Measurements from ENCODE around the gene CAPN2.
A peak's percentile ranks its signal among the peaks of the same experiment; 100 is the strongest.
"Not testable (repeated sequence)": the region's sequence is repeated elsewhere in the genome, so short reads cannot be mapped to it uniquely, and the experiment has no call there.

CAPN2 gene

DNA sequence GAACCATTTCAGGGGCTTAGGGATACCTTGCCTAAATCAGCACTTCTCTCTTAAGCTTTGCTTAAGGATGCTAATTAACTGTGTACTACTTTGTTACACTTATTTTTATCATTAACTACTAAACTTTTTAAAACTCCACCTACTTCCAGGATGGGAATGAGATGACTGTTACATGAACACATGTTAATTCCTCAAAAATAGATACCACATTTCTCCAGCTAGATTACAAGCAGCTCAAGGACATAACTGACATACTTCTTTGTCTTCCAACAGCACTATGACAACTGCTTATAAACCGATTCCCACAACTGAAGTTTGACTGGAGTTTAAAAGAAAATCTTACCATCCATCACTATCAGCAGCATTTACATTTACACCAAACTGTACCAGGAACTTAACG is 79.7 kb downstream of the CAPN2 start:
- no peak for DNase-seq (ENCODE audit: low spot score)

DNA sequence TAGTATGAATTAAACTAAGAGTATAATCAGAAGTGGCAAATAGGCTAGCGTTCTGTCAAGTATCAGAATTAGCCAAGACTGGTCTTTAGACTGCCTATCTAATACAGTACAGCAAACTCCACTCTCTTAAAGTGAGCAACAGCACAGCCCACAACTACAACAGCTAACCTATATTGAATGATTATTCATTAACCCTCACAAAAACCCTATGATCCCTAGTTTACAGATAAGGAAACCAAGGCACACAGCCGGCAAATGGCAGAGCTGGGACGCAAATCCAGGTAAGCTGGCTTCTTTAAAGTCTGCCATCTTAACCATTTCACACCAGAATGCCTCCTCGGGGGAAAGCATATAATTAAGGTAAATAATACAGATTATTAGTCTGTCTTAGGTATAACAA is 81.4 kb downstream of the CAPN2 start:
- DNase-seq (ENCODE audit: low spot score) = no peak

- DNase-seq (ENCODE audit: low spot score) = no peak
These were observed 82.0 kb downstream of the CAPN2 start for GRCh38 chr1:223794136-223794880.

DNA sequence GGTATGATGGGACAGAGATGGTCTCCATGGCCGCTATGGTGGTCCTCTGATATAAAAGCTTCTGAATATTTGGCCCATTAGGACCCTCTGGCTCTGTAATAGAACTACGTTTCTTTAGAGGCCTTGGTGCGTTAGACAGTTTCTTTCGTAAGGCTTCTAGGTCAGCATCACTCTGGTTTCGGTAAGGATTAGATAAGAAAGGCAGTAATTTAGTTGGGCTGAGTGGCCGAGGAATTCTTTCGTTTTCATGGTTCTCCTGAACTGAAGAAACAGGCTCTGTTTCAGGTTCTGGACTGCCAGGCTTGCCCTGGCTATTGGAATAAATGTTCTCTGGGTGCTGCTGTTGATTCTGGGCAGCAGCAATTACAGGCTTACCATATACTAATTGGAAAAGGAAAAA is 83.9 kb downstream of the CAPN2 start:
- DNase-seq (ENCODE audit: low spot score) = no peak

DNA sequence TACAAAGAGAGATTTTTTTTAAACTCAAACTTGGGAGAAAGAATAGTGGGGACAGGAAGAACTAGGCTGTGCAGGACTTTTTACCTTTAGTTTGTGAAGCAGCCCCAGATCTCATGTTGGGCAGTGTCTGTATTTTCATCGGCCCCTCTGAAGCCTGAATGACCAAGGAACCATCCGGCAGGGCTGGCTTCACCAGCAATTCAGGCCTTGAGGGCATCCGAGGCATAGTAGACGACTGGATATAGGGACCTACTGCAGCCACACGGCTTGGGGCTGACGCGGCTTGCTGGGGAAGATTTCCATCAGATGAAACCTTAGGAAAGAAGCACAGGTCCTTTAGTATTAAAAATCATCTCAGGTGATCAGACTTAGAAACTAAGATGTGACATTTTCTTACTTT is 89.7 kb downstream of the CAPN2 start:
- DNase-seq (ENCODE audit: low spot score) = no peak

GRCh38 chr1:223802602-223803001 is 90.3 kb downstream of the CAPN2 start:
- no peak for DNase-seq (ENCODE audit: low spot score)

DNA sequence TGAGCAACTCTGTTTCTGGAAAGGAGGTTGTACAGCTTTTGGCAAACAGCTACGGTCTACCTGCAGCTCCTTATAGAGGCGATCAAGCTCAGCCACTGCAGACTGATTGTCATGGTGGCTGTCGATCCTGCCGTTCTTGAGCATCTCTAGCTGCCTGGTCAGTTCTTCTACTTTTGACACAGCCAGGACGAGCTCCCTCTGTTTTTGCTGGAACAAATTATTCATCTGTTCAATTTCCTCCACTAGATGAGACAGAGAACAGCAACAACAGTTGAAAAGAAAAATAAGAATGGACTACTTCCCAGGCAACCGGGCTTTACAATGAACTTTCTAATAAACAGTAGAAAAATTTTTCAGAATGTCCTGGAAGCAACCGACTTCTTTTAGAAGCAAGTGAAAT is 90.9 kb downstream of the CAPN2 start:
- DNase-seq (ENCODE audit: low spot score) = no peak

GRCh38 chr1:223809905-223810304 is 97.6 kb downstream of the CAPN2 start:
- DNase-seq (ENCODE audit: low spot score) = not testable (repeated sequence)

DNA sequence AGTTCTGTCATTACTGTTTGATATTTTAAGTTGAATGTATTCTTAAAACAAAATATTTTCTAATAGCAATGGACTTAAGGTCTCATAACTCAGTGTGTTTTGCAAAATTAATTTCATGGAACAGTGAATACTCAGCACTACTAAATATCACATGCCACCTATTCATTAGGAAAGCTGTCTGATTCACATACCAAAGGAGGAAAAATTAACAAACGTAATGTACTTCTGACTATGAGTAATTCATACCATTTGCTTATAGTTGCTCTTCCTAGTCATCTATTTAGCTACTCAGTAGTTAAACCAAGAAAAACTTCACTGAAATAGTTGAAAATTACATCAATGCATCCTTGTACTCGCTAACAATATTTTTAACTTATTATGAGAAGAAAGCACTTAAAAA is 98.2 kb downstream of the CAPN2 start:
- no peak for DNase-seq (ENCODE audit: low spot score)

GRCh38 chr1:223811634-223812101 is 99.3 kb downstream of the CAPN2 start:
- peak; percentile 61 for DNase-seq (ENCODE audit: low spot score)

- DNase-seq (ENCODE audit: low spot score) = no peak
These were observed 101.3 kb downstream of the CAPN2 start for GRCh38 chr1:223813645-223814044.

DNA sequence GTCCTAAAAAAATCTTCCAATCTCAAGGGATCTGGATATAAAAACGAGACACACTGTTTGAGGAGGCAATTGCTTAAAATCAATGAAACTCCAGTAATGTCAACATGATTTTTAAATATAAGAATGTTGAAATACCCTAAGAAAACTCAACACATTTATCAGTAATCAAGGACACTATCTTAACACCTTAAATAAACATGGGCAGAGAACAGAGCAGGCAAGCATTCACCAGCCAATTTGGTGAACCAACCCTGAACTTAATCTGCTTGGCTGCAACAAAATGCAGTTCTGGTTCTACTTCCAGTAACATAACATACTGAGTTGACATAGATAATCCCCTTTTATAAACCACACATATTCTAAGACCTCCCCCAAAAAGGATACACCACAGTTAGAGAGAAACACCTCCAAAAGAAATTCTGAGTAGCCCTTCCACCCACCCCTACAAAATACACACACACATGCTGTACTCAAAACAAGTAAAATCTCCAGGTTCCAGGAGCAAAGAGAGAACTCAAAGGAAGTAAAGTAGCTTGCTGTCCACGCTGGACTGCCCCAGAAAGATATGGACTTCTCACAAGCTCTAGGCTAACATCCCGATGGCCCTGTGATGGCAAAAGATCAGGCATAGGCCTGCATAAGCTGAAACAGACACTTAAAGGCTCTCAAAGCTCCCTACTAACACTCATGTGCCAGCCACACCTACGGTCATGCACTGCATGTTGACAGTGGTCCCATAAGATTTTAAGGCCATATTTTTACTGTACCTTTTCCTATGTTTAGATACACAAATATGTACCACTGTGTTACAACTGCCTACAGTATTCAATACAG is 102.9 kb downstream of the CAPN2 start:
- no peak for DNase-seq (ENCODE audit: low spot score)

DNA sequence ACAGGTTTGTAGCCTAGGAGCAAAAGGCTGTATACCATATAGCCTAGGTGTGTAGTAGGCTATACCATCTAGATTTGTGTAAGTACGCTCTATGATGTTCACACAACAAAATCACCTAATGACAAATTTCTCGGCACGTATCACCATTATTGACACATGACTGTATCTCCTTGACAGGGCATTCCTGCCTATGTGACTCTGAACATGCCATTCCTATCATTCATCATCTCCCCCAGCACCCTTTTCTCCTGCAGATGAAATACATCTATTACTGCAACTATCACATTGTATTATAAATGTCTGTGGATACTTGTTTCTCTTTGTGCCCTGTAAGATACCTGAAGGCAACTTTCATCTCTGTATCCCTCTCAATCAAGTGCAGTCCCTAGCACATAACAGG is 103.5 kb downstream of the CAPN2 start:
- no peak for DNase-seq (ENCODE audit: low spot score)

DNA sequence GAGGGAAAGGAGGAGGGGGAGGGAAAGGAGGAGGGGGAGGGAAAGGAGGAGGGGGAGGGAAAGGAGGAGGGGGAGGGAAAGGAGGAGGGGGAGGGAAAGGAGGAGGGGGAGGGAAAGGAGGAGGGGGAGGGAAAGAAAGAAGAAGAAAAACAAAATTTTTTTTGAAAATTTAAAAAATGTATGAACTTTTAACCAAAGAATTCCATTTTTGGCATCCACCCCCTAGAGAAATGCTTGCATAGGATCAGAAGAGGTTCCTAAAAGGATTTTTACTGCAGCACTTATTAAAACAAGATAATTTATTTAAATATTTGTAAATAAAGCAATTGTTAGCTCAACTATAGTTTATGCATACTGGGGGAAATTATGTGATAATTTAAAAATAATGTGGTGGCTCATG is 104.9 kb downstream of the CAPN2 start:
- not testable (repeated sequence) for DNase-seq (ENCODE audit: low spot score)

DNA sequence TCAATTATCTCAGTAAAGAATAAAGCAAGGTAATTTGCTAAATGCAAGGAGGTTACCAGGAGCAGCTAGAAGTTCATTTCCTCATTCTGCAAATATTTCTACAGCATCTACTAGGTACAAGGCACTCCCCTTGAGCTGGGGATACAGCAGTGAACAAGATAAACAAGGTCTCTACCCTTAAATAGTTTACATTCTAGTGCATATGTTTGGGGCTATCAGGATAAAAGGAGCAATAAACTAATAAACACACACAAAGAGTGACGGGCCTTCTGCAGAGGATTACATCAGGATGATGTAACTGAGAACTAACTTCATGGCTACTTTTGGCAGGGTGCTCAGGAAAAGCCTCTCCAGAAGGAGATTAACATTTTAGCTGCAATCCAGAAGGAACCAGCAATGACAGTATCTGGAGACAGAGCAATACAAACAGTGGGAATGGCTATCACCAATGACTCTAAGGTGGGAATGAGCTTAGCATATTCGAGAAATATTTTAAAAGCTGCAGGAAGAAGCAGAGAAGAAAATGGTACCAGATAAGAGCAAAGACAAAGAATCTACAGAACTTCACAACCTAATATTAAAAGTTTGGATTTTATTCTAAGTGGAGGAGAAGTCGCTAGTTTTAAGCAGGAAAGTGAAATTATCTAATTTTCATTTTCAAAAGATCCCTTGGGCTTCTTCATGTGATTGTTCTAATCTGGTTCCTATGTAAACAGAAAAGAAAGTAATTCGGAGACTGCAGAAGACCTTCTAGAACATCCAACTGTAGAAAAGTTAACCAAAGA is 107.6 kb downstream of the CAPN2 start:
- DNase-seq (ENCODE audit: low spot score) = no peak

GRCh38 chr1:223820515-223820858 is 108.1 kb downstream of the CAPN2 start:
- DNase-seq (ENCODE audit: low spot score) = no peak

DNA sequence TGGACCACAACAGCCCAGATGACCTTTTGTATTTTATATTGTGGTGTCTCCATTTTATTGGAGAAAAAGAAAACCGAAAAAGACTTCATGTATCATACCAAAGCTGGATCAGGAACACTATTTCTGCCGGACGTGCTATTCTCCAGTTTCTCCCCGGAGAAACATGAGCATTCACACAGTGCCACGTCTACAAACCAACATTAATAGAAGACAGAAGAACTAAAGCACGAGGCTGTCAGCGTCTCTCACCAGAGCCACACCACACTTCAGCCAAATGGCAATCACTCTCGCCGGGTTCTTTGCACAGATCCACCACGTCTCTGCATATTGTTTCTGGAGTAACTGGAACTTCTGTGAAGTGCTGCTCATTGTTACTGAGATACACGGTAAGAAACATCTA is 108.6 kb downstream of the CAPN2 start:
- no peak for DNase-seq (ENCODE audit: low spot score)

DNA sequence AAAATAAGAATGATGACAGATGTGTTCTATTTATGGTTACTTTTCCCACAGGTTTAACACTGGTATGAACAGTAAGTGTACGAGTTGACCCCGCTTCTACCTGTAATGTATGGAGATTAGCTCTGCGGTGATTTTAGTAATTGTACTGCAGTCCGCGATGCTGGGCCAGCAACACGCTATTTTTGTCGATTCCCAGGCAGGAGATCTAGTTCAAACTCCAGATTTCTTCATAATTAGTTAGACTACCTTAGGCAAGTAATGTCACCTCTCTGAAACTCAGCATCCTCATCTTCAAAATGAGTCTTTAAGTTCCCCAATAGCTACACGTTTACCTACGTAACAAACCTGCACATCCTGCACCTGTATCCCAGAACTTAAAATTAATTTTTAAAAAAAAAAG is 111.9 kb downstream of the CAPN2 start:
- DNase-seq (ENCODE audit: low spot score) = no peak

DNA sequence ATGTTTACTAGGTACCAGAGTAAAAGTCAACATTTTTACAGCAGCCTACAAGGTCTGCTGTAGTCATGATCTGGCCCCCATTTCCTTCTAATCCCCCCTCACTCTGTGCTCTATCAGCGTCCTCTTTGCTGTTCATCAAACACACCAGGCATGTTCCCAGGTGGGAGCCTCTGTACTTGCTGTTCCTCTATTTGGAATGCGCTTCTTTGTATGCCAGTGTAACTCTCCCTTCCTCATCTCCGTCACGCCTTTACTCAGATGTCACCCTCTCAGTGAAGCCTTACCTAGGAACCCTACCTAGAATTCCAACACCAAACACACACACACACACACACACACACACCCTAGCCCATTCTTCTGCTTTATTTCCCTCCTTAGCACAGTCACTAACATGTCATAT is 112.4 kb downstream of the CAPN2 start:
- DNase-seq (ENCODE audit: low spot score) = no peak

Measured in CD4-positive, alpha-beta T cell treated with Interleukin-2 at 100 ng/mL for 4 hours (primary cell).